Endodermal cell (in vitro differentiated cells): ENCODE data around the gene HYAL2. TPM values are rescaled to one million over a fixed set of nuclear protein-coding genes. Genes with fewer than 3 reads are reported as not detected.

Source experiments
- DNase-seq: peaks from one replicate; pipeline ENCODE4 v3.0.0-alpha.2; 2017
- H3K27ac ChIP-seq: 2 replicates; pipeline ENCODE4 v1.5.1; 2013; ENCODE audit warnings: mild to moderate bottlenecking, low read depth, low read length, moderate library complexity
- H3K27me3 ChIP-seq: 2 replicates; pipeline ENCODE4 v1.6.1; 2013; ENCODE audit warnings: mild to moderate bottlenecking, low read length, moderate library complexity; ENCODE audit not compliant: insufficient read depth, control insufficient read depth, poor library complexity, severe bottlenecking
- H3K36me3 ChIP-seq: 2 replicates; pipeline ENCODE4 v1.7.0; 2013; ENCODE audit warnings: mild to moderate bottlenecking, low read length, moderate library complexity; ENCODE audit not compliant: control insufficient read depth, insufficient read depth
- H3K4me1 ChIP-seq: one replicate; pipeline ENCODE4 v1.7.0; 2013; ENCODE audit warnings: low read length; ENCODE audit not compliant: control insufficient read depth, insufficient read depth
- H3K4me3 ChIP-seq: 2 replicates; pipeline ENCODE4 v1.5.1; 2013; ENCODE audit warnings: mild to moderate bottlenecking, low read length, moderate library complexity
- H3K9ac ChIP-seq: 2 replicates; pipeline ENCODE4 v1.6.1; 2013; ENCODE audit warnings: mild to moderate bottlenecking, low read length, moderate library complexity; ENCODE audit not compliant: poor library complexity, severe bottlenecking; ENCODE audit errors: extremely low read depth
- H3K9me3 ChIP-seq: 2 replicates; pipeline ENCODE4 v1.6.1; 2013; ENCODE audit warnings: mild to moderate bottlenecking, low read length, moderate library complexity; ENCODE audit not compliant: control insufficient read depth
- H3K27ac Mint-ChIP-seq: 2 replicates; pipeline ENCODE4 v1.8.0; 2020; ENCODE audit warnings: mixed read lengths
- H3K27me3 Mint-ChIP-seq: 2 replicates; pipeline ENCODE4 v1.8.0; 2021; ENCODE audit warnings: mild to moderate bottlenecking, mixed read lengths; ENCODE audit not compliant: insufficient read depth
- H3K36me3 Mint-ChIP-seq: 2 replicates; pipeline ENCODE4 v1.8.0; 2020; ENCODE audit warnings: low read depth, mixed read lengths
- H3K4me1 Mint-ChIP-seq: 2 replicates; pipeline ENCODE4 v1.8.0; 2020; ENCODE audit warnings: mixed read lengths
- H3K4me3 Mint-ChIP-seq: 2 replicates; pipeline ENCODE4 v1.8.0; 2020; ENCODE audit warnings: mild to moderate bottlenecking, moderate library complexity, mixed read lengths
- H3K9me3 Mint-ChIP-seq: 2 replicates; pipeline ENCODE4 v1.8.0; 2020; ENCODE audit warnings: mild to moderate bottlenecking, mixed read lengths
- WGBS, 2 experiments: methylation state at CpG; one replicate each; pipeline versions ENCODE4 v1.1.5 to v1.1.7; 2013; ENCODE audit warnings: missing lambda C conversion rate in 2 of 2, mixed read lengths in 1 of 2; ENCODE audit not compliant: insufficient coverage in 1 of 2, insufficient read length in 1 of 2; 5-methylcytosine and 5-hydroxymethylcytosine counted together
- total RNA-seq, 2 donors: library from RNA; stranded (reverse); fragmentation: NEBNext Ultra II Directional in 1 of 2; extraction: Animal tissue kit (Norgen Biotek cat#: 25700) in 1 of 2; gene quantifications; 2 replicates in 1 of 2; 3 replicates in 1 of 2; pipeline ENCODE4 v1.2.1, GENCODE V29; 2021
- TF ChIP-seq, protein P1 (sequence below): fragments of 200-600 bp; sonication (generic); conservative IDR thresholded peaks from 2 replicates; pipeline ENCODE4 v1.5.0; 2021; ENCODE audit warnings: antibody characterized with exemption, mild to moderate bottlenecking

The HYAL2 gene
- total RNA-seq, 2 donors from 2014 or later = 55.3 to 61.1 TPM

DNA sequence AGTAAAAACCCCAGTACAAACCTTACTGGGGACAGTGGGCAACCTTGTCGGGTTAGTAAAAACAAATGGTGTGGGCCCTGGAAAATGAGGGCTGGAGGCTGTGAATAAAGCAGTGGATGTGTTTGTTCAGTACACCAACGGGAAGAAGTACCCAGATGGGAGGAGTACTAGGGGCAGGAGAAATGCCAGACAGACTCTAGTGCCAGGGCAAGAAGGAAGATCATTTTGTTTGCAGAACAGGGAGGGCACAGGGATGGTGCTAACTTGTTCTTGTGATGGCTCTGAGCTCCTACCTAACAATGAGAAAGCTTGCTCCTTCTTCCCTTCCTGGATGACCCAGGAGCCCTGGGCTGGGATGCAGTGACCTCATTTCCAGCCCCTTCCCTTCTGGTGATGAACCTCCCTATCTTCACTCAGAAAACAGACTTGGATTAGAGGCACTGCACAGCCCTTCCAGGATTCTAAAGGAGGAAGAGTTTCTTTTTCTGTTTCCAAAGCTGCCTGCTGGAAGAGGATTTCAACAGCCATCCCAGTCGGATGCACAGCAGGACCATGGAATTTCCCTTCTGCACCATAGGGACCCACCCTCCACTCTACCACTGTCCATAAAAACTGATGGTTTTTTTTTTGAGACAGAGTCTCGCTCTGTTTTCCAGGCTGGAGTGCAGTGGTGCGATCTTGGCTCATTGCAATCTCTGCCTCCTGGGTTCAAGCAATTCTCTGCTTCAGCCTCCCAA is 12.0 kb upstream of the HYAL2 start:
- Mint-ChIP-seq H3K4me3 (no peak overlapping the region), H3K36me3 (peaks cover 28% of the 10 kb centered on the region), H3K9me3 (no peaks in the 10 kb centered on the region), H3K4me1 (peaks cover 10% of the 10 kb centered on the region), H3K27ac (no peak overlapping the region), H3K27me3 (peaks cover 15% of the 10 kb centered on the region)
- WGBS, 2 experiments = 93 to 100% methylated on average over 5 of the region's 5 CpGs
- peaks cover 10% of the 10 kb centered on the region for H3K4me1 ChIP-seq
- peak overlapping the region; percentile 3 for H3K4me3 ChIP-seq
- peaks cover 38% of the 10 kb centered on the region for H3K36me3 ChIP-seq
- no peak for DNase-seq
- no peak overlapping the region for H3K27ac ChIP-seq
- no peaks in the 10 kb centered on the region for H3K9me3 ChIP-seq
- peaks cover 15% of the 10 kb centered on the region for H3K27me3 ChIP-seq
- TF ChIP-seq, protein P1, sequence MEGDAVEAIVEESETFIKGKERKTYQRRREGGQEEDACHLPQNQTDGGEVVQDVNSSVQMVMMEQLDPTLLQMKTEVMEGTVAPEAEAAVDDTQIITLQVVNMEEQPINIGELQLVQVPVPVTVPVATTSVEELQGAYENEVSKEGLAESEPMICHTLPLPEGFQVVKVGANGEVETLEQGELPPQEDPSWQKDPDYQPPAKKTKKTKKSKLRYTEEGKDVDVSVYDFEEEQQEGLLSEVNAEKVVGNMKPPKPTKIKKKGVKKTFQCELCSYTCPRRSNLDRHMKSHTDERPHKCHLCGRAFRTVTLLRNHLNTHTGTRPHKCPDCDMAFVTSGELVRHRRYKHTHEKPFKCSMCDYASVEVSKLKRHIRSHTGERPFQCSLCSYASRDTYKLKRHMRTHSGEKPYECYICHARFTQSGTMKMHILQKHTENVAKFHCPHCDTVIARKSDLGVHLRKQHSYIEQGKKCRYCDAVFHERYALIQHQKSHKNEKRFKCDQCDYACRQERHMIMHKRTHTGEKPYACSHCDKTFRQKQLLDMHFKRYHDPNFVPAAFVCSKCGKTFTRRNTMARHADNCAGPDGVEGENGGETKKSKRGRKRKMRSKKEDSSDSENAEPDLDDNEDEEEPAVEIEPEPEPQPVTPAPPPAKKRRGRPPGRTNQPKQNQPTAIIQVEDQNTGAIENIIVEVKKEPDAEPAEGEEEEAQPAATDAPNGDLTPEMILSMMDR = no peak
- H3K9ac ChIP-seq = no peak overlapping the region

DNA sequence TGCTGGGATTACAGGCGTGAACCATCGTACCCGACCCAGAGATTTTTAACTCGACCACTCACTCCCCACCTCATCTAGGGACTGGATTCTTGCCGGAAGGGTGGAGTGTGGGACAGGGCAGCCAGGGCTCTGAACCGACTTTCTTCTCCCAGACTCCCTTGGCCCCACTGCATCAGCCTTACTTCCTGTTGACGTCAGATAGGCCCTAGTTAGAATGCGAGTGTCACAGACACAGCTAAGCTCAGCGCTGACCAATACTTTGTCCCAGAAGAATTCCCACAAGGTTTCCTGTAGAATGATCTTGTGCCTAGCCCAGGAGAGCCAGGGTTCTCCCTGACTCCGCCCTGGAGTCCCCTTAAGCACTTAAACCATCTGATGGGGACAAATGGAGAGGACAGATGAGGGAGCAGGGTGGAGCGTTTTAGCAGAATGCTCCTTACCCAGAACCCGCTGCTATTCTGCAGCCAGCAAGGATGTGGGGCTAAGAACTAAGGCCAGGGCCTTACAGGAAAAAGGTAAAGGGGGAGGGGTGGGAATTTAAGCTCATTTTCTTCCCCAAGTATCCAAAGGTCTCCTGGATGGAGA is 11.3 kb upstream of the HYAL2 start:
- Mint-ChIP-seq H3K36me3 (peaks cover 29% of the 10 kb centered on the region), H3K4me3 (no peak overlapping the region), H3K27ac (peak overlapping the region; percentile 55), H3K27me3 (peaks cover 8% of the 10 kb centered on the region), H3K9me3 (no peaks in the 10 kb centered on the region), H3K4me1 (peaks cover 10% of the 10 kb centered on the region)
- H3K9me3 ChIP-seq = no peaks in the 10 kb centered on the region
- H3K4me3 ChIP-seq = peak overlapping the region; percentile 3
- WGBS, 2 experiments = 90 to 95% methylated on average over 8 to 12 of the region's 12 CpGs
- H3K36me3 ChIP-seq = peaks cover 41% of the 10 kb centered on the region
- no peak overlapping the region for H3K27ac ChIP-seq
- no peak for DNase-seq
- H3K27me3 ChIP-seq = peaks cover 8% of the 10 kb centered on the region
- H3K4me1 ChIP-seq = peaks cover 10% of the 10 kb centered on the region
- H3K9ac ChIP-seq = no peak overlapping the region
- TF ChIP-seq, protein P1 = no peak

DNA sequence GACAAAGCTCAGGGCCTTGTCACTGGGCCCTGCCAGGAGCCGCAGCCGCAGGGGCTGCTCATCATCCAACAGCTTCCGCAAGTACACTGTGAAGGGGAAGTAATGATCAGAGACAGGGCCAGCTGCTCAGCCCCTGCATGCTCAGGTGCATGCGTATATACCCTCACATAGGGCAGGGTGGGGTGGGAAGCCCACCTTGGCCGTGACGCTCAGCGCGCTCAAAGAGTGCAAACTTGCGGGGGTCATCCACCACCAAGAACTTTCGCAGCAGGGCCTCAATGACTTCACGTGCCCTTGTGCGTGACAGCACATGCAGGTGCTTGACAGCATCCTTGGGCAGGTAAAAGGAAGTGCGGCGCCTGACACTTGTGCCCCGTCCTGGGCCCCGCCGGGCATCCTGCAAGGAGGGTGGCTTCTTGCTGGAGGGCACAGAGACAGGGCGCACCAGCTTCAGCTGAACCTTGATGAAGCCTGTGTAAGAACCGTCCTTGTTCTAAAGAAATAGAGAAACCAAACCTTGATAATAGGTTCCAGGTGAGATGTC is 8.9 kb upstream of the HYAL2 start:
- TF ChIP-seq, protein P1 = no peak

More for the DNA sequence above, 8.9 kb upstream of the HYAL2 start:
- Mint-ChIP-seq H3K4me1 (peaks cover 9% of the 10 kb centered on the region), H3K9me3 (no peaks in the 10 kb centered on the region), H3K36me3 (peaks cover 29% of the 10 kb centered on the region), H3K4me3 (no peak overlapping the region), H3K27me3 (no peaks in the 10 kb centered on the region), H3K27ac (no peak overlapping the region)
- H3K4me3 ChIP-seq = no peak overlapping the region
- H3K4me1 ChIP-seq = peaks cover 10% of the 10 kb centered on the region
- no peaks in the 10 kb centered on the region for H3K9me3 ChIP-seq
- H3K9ac ChIP-seq = no peak overlapping the region
- H3K27me3 ChIP-seq = no peaks in the 10 kb centered on the region
- 96 to 97% methylated on average over 16 to 19 of the region's 19 CpGs for WGBS, 2 experiments
- H3K27ac ChIP-seq = no peak overlapping the region
- H3K36me3 ChIP-seq = peaks cover 46% of the 10 kb centered on the region
- no peak for DNase-seq
